ENCODE results near the gene CDKN2B-AS1. TPM values are rescaled to one million over a fixed set of nuclear protein-coding genes. Genes with fewer than 3 reads are reported as not detected.

Gene CDKN2B-AS1
- total and polyA plus RNA-seq, 2 of the 13 experiments (the other 11 are each of a cell fraction or from before 2014, with no cell fraction given) = 0.64 to 2.3 TPM

DNA sequence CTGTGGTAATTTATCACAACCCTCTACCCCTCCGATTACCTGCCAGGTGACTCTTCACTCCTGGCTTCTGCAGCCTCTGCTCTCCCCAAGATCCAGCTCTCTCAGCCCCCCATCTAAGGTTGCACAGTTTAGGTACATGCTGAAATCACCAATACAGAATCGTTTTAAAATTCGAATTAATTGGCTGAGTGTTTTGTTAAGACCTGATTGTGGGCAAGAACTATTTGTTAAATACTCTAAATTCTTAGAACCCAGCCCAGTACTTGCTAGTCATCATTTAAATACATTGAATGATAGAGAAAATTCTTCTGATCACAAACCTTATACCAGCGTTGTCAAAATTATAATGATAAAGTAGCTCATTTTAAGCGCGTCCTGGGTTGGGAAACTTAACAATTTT is 162.0 kb downstream of the CDKN2B-AS1 start:
- in situ Hi-C loops (cut with HindIII; ENCODE audit: extremely low pct_ligation_motif_present, low pct_unique_long_range_greater_than_20kb) (no loop called here), intact Hi-C loops (cut with micrococcal nuclease; ENCODE audit: unreplicated experiment) (no loop called here)
- Histone ChIP-seq H3K4me1 (ENCODE audit: insufficient read depth, low read length) (peaks cover 25% of the 10 kb centered on the region), H2AFZ (ENCODE audit: low read length) (no peak overlapping the region), H3K27ac (ENCODE audit: extremely low read length, insufficient read depth, low read length) (no peak overlapping the region), H3K9me3 (ENCODE audit: low read length) (no peaks in the 10 kb centered on the region), H3K36me3 (replicated peaks in 1 of 2; ENCODE audit: control insufficient read depth in 1 of 2, insufficient read depth in 2 of 2, low read length in 2 of 2) (no peaks in the 10 kb centered on the region), H3K27me3 (ENCODE audit: control insufficient read depth in 1 of 2, insufficient read depth in 2 of 2, low read length in 2 of 2) (no peaks in the 10 kb centered on the region), H3K4me3 (replicated peaks in 1 of 3; ENCODE audit: insufficient read depth in 1 of 3, low read depth in 2 of 3, low read length in 3 of 3) (no peak overlapping the region), H4K20me1 (ENCODE audit: insufficient read depth, low read length) (no peaks in the 10 kb centered on the region), H3K9ac (ENCODE audit: insufficient read depth, low read depth, low read length) (no peak overlapping the region), H3K4me2 (ENCODE audit: low read depth, low read length) (no peak overlapping the region), H3K79me2 (ENCODE audit: insufficient read depth, low read length) (no peaks in the 10 kb centered on the region)
- no peak for FAIRE-seq
- 50% methylated on average over 6 of the region's 6 CpGs for WGBS (ENCODE audit: low lambda C conversion rate)
- TF ChIP-seq TEAD2 (CRISPR knock-in tag; IDR thresholded peaks at IDR 0.05) (no peak), RFXAP (CRISPR knock-in tag; IDR thresholded peaks at IDR 0.05; ENCODE audit: borderline replicate concordance) (no peak)
- no TSS peak for BruUV-seq (replicated peaks)
- no peak for ATAC-seq
- CTCF ChIA-PET (ENCODE audit: low intra/inter-chr PET ratio, low total read pairs) = no interaction called here
- DNase-seq (ENCODE audit: low spot score) = no peak
- POLR2A ChIA-PET = no interaction called here

GRCh38 chr9:22157276-22157675 is 162.7 kb downstream of the CDKN2B-AS1 start:
- no peaks in the 10 kb centered on the region for H3K27me3 ChIP-seq (ENCODE audit: control insufficient read depth in 1 of 2, insufficient read depth in 2 of 2, low read length in 2 of 2)
- no peak for FAIRE-seq
- H3K9ac ChIP-seq (ENCODE audit: insufficient read depth, low read depth, low read length) = no peak overlapping the region
- intact Hi-C loops (cut with micrococcal nuclease; ENCODE audit: unreplicated experiment) = no loop called here
- H3K79me2 ChIP-seq (ENCODE audit: insufficient read depth, low read length) = no peaks in the 10 kb centered on the region
- no peak overlapping the region for H3K27ac ChIP-seq (ENCODE audit: extremely low read length, insufficient read depth, low read length)
- in situ Hi-C loops (cut with HindIII; ENCODE audit: extremely low pct_ligation_motif_present, low pct_unique_long_range_greater_than_20kb) = no loop called here
- H4K20me1 ChIP-seq (ENCODE audit: insufficient read depth, low read length) = no peaks in the 10 kb centered on the region
- no peak overlapping the region for H3K4me2 ChIP-seq (ENCODE audit: low read depth, low read length)
- H2AFZ ChIP-seq (ENCODE audit: low read length) = no peak overlapping the region
- BruUV-seq (replicated peaks) = no TSS peak
- no peak for ATAC-seq
- CTCF ChIA-PET (ENCODE audit: low intra/inter-chr PET ratio, low total read pairs) = no interaction called here
- POLR2A ChIA-PET = no interaction called here
- H3K4me3 ChIP-seq (replicated peaks in 1 of 3; ENCODE audit: insufficient read depth in 1 of 3, low read depth in 2 of 3, low read length in 3 of 3) = no peak overlapping the region
- peaks cover 25% of the 10 kb centered on the region for H3K4me1 ChIP-seq (ENCODE audit: insufficient read depth, low read length)
- no peaks in the 10 kb centered on the region for H3K9me3 ChIP-seq (ENCODE audit: low read length)
- H3K36me3 ChIP-seq (replicated peaks in 1 of 2; ENCODE audit: control insufficient read depth in 1 of 2, insufficient read depth in 2 of 2, low read length in 2 of 2) = no peaks in the 10 kb centered on the region
- no peak for DNase-seq (ENCODE audit: low spot score)
- no peak for TF ChIP-seq YEATS4 (CRISPR knock-in tag; IDR thresholded peaks at IDR 0.05; ENCODE audit: borderline replicate concordance)
- no peak for TF ChIP-seq NRL (CRISPR knock-in tag; IDR thresholded peaks at IDR 0.05; ENCODE audit: borderline replicate concordance)
- no peak for TF ChIP-seq ELK4 (CRISPR knock-in tag; IDR thresholded peaks at IDR 0.05; ENCODE audit: borderline replicate concordance)
- TF ChIP-seq ZNF782 (CRISPR knock-in tag; IDR thresholded peaks at IDR 0.05; ENCODE audit: borderline replicate concordance) = no peak
- TF ChIP-seq MXD1 (CRISPR knock-in tag; IDR thresholded peaks at IDR 0.05) = no peak
- no peak for TF ChIP-seq ZNF510 (CRISPR knock-in tag; IDR thresholded peaks at IDR 0.05; ENCODE audit: low read depth)
- no peak for TF ChIP-seq ZMYM3 (CRISPR knock-in tag; IDR thresholded peaks at IDR 0.05)
- TF ChIP-seq, protein P1, sequence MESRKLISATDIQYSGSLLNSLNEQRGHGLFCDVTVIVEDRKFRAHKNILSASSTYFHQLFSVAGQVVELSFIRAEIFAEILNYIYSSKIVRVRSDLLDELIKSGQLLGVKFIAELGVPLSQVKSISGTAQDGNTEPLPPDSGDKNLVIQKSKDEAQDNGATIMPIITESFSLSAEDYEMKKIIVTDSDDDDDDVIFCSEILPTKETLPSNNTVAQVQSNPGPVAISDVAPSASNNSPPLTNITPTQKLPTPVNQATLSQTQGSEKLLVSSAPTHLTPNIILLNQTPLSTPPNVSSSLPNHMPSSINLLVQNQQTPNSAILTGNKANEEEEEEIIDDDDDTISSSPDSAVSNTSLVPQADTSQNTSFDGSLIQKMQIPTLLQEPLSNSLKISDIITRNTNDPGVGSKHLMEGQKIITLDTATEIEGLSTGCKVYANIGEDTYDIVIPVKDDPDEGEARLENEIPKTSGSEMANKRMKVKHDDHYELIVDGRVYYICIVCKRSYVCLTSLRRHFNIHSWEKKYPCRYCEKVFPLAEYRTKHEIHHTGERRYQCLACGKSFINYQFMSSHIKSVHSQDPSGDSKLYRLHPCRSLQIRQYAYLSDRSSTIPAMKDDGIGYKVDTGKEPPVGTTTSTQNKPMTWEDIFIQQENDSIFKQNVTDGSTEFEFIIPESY (CRISPR knock-in tag; IDR thresholded peaks at IDR 0.05) = no peak
- TF ChIP-seq SMARCE1 (IDR thresholded peaks at IDR 0.05; ENCODE audit: borderline replicate concordance) = no peak

All from HepG2 (cell line).